ENCODE measurements around the gene CLSTN2. TPM values are rescaled to one million over a fixed set of nuclear protein-coding genes. Genes with fewer than 3 reads are reported as not detected.

The CLSTN2 gene
- total RNA-seq, 2 experiments from 2014 or later = not detected

DNA sequence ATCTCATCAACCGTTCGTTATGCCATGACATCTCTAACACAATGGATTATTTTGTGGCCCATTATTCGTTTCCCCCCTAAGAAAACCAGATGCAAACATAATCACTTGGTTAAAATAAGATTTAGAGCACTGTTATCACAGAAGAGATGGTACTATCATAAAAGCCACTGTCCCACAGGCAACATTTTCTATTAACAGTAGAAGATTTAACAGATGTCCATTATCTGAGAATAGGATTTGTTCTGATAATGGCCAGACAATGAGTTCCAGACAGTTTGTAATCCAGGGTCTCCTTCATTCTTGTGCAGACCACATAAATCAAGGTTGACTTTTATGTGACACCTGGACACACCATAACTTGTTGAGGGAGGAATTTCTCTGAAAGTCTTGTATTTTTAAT, 153.1 kb downstream of the CLSTN2 start:
- CTCF ChIA-PET = no interaction called here
- POLR2A ChIA-PET = no interaction called here

GRCh38 chr3:140088513-140088912, 153.5 kb downstream of the CLSTN2 start:
- POLR2A ChIA-PET = no interaction called here
- CTCF ChIA-PET = no interaction called here

GRCh38 chr3:140089403-140090072, 154.6 kb downstream of the CLSTN2 start:
- CTCF ChIA-PET = no interaction called here
- POLR2A ChIA-PET = no interaction called here

GRCh38 chr3:140091143-140091542, 156.2 kb downstream of the CLSTN2 start:
- ChIA-PET CTCF (no interaction called here), POLR2A (no interaction called here)

GRCh38 chr3:140092848-140093536, 158.0 kb downstream of the CLSTN2 start:
- ChIA-PET CTCF (no interaction called here), POLR2A (no interaction called here)

GRCh38 chr3:140093742-140094141, 158.8 kb downstream of the CLSTN2 start:
- POLR2A ChIA-PET = no interaction called here

DNA sequence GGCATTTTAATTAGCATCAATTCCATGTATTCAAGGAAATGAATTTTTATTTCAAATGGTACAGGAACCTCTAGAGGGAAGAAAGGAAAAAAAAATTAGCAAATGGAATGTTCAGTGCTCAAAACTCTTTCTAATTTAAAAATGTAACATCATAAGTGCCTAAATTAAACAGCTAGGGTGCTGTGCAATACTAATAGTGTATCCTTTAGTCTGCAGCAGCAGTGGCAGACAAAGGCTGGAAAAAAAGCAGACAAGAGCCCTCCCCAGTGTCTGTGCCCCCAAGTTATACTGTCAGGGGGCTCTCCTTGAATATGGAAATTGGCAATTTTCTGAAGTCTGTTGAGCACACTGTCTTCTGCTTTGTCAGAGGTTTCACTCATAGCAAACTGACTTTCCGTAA, 159.5 kb downstream of the CLSTN2 start:
- POLR2A ChIA-PET = no interaction called here
- CTCF ChIA-PET = no interaction called here

More at GRCh38 chr3:140093742-140094141, 158.8 kb downstream of the CLSTN2 start:
- CTCF ChIA-PET = no interaction called here

- POLR2A ChIA-PET = no interaction called here
- CTCF ChIA-PET = no interaction called here
These were observed 161.1 kb downstream of the CLSTN2 start for GRCh38 chr3:140096037-140096436.

DNA sequence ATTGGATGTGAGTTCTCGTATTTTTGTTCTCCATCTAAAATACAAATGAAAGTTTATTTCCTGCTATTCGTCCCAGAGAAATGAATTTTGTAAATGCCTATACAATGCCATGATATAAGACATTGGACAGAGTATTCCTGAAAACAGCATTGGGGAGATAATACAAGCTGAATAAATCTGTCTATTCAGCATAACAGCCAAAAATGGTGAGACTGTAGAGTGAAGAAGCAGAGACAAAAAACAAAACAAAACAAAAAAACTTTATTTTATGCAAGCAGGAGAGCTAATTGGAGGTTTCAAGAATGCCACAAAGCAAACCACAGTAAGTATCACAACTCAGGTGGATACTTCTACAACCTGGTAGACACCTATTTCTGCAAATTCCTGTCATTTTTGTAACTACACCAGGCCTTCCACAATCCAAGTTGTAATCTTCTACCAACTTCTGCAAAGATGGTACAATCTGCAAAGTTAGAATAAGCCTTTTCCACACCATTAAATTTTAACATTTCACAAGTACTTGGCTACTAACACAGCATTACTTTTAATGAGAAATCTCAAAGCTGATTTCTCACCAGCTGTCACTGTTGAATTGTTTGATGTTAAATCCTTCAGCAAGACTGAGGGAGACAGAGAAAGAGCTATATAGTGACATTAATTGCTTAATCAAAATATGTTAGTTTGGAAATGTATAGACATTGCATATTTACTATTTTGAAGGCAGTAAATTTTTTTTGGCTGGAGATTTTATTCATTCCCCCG, 163.1 kb downstream of the CLSTN2 start:
- ChIA-PET CTCF (no interaction called here), POLR2A (no interaction called here)

- POLR2A ChIA-PET = no interaction called here
- CTCF ChIA-PET = no interaction called here
These were observed 165.5 kb downstream of the CLSTN2 start for GRCh38 chr3:140100479-140100878.

GRCh38 chr3:140103166-140103565, 168.2 kb downstream of the CLSTN2 start:
- CTCF ChIA-PET = no interaction called here
- POLR2A ChIA-PET = no interaction called here

DNA sequence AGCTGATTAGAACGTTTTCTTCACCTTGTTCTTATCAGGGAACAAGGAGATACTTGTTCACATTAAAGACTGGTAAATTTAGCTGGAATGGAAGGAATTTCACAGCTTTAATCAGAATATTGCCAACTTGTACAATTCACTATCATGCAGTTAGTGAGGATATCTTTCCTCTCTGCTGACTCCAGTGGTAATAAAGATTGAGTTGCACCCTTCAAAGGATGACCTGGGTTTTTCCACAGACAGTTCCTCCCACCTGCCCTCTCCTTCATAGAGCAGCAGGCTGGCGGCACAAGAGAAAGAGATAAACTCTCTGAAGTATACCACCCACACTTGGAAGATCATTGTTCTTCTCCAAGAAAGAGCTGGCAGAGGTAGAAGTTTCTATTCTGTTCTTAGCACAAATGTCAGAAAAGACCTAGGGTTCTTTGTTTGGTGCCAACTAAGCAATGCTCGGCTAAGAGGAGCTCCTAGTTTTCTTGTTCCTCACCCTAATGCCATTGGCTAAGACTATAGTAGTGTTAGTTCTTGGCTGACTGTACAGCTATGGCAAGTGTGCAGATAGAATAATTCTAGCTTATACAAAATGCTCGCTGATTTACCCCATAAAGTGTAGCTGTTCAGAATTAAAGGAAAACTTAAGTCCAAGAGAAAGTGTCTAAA, 169.1 kb downstream of the CLSTN2 start:
- POLR2A ChIA-PET = no interaction called here
- CTCF ChIA-PET = no interaction called here

DNA sequence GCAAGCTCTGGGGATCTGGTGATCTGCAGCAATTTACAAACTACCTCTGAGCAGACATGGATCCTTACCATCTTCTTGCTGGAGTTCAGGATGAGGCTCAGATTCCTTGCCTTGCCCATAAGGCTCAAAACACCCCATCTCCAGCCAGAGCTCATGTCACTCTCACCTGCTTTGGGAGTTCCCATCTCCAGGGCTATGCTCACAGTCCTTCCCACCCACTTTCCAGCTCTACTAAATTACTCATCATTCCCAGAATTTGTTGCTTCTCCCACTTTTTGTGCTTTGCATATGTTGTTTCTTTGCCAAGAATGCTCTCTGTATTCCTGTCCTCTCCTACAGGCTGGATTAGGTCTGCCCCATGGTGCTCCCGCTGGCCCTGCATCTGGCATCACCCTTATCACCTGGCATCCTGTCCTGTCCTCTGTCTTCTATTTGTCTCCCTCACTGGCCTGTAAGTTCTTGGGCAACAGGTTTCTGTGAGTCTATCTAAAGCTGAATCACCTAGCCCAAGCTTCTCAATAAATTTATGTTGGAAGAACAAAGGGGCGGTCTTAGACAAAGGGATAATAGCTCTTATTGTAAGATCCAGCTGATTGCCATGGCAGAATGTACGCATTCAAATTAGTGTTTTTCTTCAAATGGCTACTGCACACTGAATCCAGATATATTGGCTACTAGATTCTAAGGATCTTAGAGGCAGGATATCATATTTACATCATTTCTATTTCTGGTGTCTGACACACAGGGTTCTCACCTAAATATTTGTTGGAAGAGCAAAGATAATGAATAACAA, 179.2 kb downstream of the CLSTN2 start:
- ChIA-PET POLR2A (no interaction called here), CTCF (no interaction called here)

- ChIA-PET POLR2A (no interaction called here), CTCF (no interaction called here)
These were observed 179.8 kb downstream of the CLSTN2 start for GRCh38 chr3:140114789-140115080.

- CTCF ChIA-PET = no interaction called here
- POLR2A ChIA-PET = no interaction called here
These were observed 182.1 kb downstream of the CLSTN2 start for GRCh38 chr3:140117096-140117526.

GRCh38 chr3:140122183-140122582, 187.2 kb downstream of the CLSTN2 start:
- ChIA-PET POLR2A (no interaction called here), CTCF (no interaction called here)

- POLR2A ChIA-PET = no interaction called here
- CTCF ChIA-PET = no interaction called here
These were observed 193.2 kb downstream of the CLSTN2 start for GRCh38 chr3:140128217-140128616.

GRCh38 chr3:140128631-140129030, 193.6 kb downstream of the CLSTN2 start:
- POLR2A ChIA-PET = no interaction called here
- CTCF ChIA-PET = interaction anchor here (1.2 kb wide), 1 partner anchor 883 kb away, joined by 3 read pairs; no protein-coding TSS in a partner anchor

DNA sequence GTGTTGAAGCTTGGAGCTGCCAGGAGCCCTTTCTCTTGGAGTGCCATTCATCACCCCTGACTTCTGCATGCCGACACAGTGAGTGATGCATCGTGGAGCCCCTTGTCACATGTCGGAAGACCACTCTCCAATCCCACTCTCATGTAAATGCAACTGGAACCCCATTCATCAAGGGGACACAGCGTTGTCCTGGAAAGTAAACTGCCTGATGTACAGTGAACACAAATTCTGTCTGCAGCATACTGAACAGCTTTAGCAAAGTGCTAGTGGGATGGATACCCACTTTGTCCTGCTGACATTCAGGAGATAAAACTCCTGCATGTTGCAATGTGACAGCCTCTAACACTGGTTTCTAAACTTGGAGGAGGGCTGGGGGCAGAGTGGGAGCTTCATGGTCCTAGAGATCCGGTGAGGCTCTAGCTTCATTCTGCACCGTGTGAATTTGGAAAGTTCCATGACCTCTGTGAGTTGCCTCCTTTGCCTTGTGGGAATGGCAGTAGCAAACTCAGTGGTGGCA, 194.8 kb downstream of the CLSTN2 start:
- ChIA-PET CTCF (interaction anchor here (1.2 kb wide), 1 partner anchor 884 kb away, joined by 3 read pairs; no protein-coding TSS in a partner anchor), POLR2A (no interaction called here)

- ChIA-PET POLR2A (no interaction called here), CTCF (no interaction called here)
These were observed 196.9 kb downstream of the CLSTN2 start for GRCh38 chr3:140131895-140132294.

Data from activated CD8-positive, alpha-beta memory T cell treated with anti-CD3 and anti-CD28 coated beads for 36 hours (primary cell).